Osteoblast (primary cell): ENCODE measurements around the gene COL18A1. TPM values are rescaled to one million over a fixed set of nuclear protein-coding genes. Genes with fewer than 3 reads are reported as not detected.

Experiments
- DNase-seq: peaks from one replicate; pipeline ENCODE4 v3.0.0; 2011; ENCODE audit warnings: low spot score, mixed read lengths; ENCODE audit not compliant: insufficient read length; ENCODE audit errors: missing footprints
- H2AFZ ChIP-seq: 2 replicates; pipeline ENCODE4 v1.6.0; 2011; ENCODE audit warnings: mild to moderate bottlenecking, low read length
- H3K27ac ChIP-seq: 2 replicates; pipeline ENCODE4 v1.5.1; 2011; ENCODE audit warnings: mild to moderate bottlenecking, low read depth, low read length, moderate library complexity
- H3K27me3 ChIP-seq: 2 replicates; pipeline ENCODE4 v1.6.0; 2012; ENCODE audit warnings: mild to moderate bottlenecking, control low read depth, inconsistent platforms, low read length, moderate library complexity; ENCODE audit not compliant: insufficient read depth
- H3K36me3 ChIP-seq: 2 replicates; pipeline ENCODE4 v1.5.1; 2011; ENCODE audit warnings: mild to moderate bottlenecking, low read length, control low read depth, moderate library complexity; ENCODE audit not compliant: insufficient read depth
- H3K4me1 ChIP-seq: 2 replicates; pipeline ENCODE4 v1.5.1; 2011; ENCODE audit warnings: mild to moderate bottlenecking, low read length, control low read depth, moderate library complexity; ENCODE audit not compliant: insufficient read depth
- H3K4me2 ChIP-seq: 2 replicates; pipeline ENCODE4 v1.6.0; 2011; ENCODE audit warnings: mild to moderate bottlenecking, low read length; ENCODE audit not compliant: insufficient read depth
- H3K4me3 ChIP-seq: fragments of 200-600 bp; sonication (generic); 3 replicates; pipeline ENCODE4 v1.5.1; 2012; ENCODE audit warnings: mild to moderate bottlenecking, low read length, inconsistent platforms; ENCODE audit not compliant: insufficient read depth
- H3K79me2 ChIP-seq: 2 replicates; pipeline ENCODE4 v1.6.0; 2012; ENCODE audit warnings: mild to moderate bottlenecking, low read length, control low read depth, inconsistent platforms; ENCODE audit not compliant: insufficient read depth
- H3K9me3 ChIP-seq: 2 replicates; pipeline ENCODE4 v1.5.1; 2011; ENCODE audit warnings: low read depth, low read length, control low read depth
- H4K20me1 ChIP-seq: 2 replicates; pipeline ENCODE4 v1.6.0; 2012; ENCODE audit warnings: mild to moderate bottlenecking, low read length, control low read depth; ENCODE audit not compliant: insufficient read depth
- CTCF ChIP-seq: IDR thresholded peaks from 2 replicates; pipeline ENCODE4 v1.5.1; 2011; ENCODE audit warnings: mild to moderate bottlenecking, low read depth, low read length, moderate library complexity; ENCODE audit errors: extremely low read depth
- total RNA-seq: library from RNA; depleted of rRNA; stranded (reverse); fragments of >200 nt; gene quantifications from 2 replicates; pipeline ENCODE4 v1.2.3, GENCODE V29; 2012

COL18A1 gene
- total RNA-seq, 1 donor = 8.3 TPM

DNA sequence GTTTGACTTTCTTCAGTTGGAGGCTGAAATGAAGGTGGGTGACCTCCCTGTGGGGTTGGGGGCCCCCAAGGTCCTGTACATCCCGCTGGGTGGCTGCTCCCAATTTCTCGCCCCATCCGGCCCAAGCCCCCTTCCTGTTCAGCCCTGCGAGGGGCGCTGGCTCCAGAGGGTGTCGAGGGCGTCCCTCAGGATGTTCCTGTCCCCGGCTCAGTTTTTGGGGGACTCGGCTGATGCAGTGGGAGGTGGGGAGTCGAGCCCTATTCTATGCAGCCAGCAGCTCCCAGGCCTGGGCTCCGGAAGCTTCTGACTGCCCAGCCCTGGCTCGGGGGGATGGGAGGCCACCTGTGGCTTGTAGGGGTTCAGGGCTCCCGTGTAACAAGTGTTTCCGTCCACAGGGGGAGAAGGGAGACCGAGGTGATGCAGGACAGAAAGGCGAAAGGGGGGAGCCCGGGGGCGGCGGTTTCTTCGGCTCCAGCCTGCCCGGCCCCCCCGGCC is 99.1 kb downstream of the COL18A1 start:
- H3K4me1 ChIP-seq = no peaks in the 10 kb centered on the region
- H3K27ac ChIP-seq = no peak overlapping the region
- H3K4me2 ChIP-seq = no peak overlapping the region
- H3K27me3 ChIP-seq = no peaks in the 10 kb centered on the region
- no peak for TF ChIP-seq CTCF
- H3K36me3 ChIP-seq = no peaks in the 10 kb centered on the region
- no peak for DNase-seq
- H4K20me1 ChIP-seq = no peaks in the 10 kb centered on the region
- H2AFZ ChIP-seq = no peak overlapping the region
- no peaks in the 10 kb centered on the region for H3K79me2 ChIP-seq
- no peak overlapping the region for H3K4me3 ChIP-seq
- no peaks in the 10 kb centered on the region for H3K9me3 ChIP-seq

GRCh38 chr21:45504516-45505415 is 99.8 kb downstream of the COL18A1 start:
- no peaks in the 10 kb centered on the region for H3K9me3 ChIP-seq
- DNase-seq = no peak
- no peaks in the 10 kb centered on the region for H3K36me3 ChIP-seq

DNA sequence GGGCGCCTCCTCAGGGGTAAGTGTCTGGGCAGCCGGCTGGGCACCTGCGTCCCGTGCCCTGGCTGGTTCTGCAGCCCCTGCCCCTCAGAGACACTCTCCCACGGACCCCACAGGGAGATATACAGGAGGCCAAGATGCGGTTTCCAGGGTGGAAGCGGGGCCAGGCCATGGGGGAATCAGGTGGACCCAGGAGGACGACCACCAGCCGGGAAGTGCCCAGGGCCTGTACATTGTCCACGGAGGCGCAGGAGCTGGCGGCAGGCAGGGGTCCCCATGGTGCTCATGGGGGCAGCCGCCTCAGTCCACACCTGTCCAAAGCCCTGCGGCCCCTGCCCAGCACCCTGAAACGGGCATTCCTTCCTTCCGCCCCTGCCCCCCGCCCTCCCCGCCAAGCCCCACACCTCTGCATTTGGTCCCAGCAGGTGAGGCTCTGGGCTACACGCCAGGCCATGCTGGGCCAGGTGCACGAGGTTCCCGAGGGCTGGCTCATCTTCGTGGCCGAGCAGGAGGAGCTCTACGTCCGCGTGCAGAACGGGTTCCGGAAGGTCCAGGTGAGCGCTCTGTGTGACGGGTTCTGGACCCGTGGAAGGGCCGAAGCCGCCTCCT is 100.6 kb downstream of the COL18A1 start:
- Histone ChIP-seq H3K9me3 (no peaks in the 10 kb centered on the region), H3K27me3 (no peaks in the 10 kb centered on the region), H3K4me1 (no peaks in the 10 kb centered on the region), H3K79me2 (no peaks in the 10 kb centered on the region), H2AFZ (no peak overlapping the region), H3K4me3 (no peak overlapping the region), H3K4me2 (no peak overlapping the region), H4K20me1 (no peaks in the 10 kb centered on the region), H3K36me3 (no peaks in the 10 kb centered on the region), H3K27ac (no peak overlapping the region)
- TF ChIP-seq CTCF = no peak
- DNase-seq = no peak

More at GRCh38 chr21:45504516-45505415, 99.8 kb downstream of the COL18A1 start:
- Histone ChIP-seq H3K4me3 (no peak overlapping the region), H3K4me2 (no peak overlapping the region), H3K27me3 (no peaks in the 10 kb centered on the region), H4K20me1 (no peaks in the 10 kb centered on the region), H2AFZ (no peak overlapping the region), H3K79me2 (no peaks in the 10 kb centered on the region), H3K27ac (no peak overlapping the region), H3K4me1 (no peaks in the 10 kb centered on the region)
- TF ChIP-seq CTCF = no peak

- no peak overlapping the region for H3K4me3 ChIP-seq
- H3K9me3 ChIP-seq = no peaks in the 10 kb centered on the region
- no peaks in the 10 kb centered on the region for H3K4me1 ChIP-seq
- no peaks in the 10 kb centered on the region for H4K20me1 ChIP-seq
- TF ChIP-seq CTCF = no peak
- no peak for DNase-seq
- no peaks in the 10 kb centered on the region for H3K36me3 ChIP-seq
- no peak overlapping the region for H3K4me2 ChIP-seq
- no peak overlapping the region for H3K27ac ChIP-seq
- H2AFZ ChIP-seq = no peak overlapping the region
- H3K27me3 ChIP-seq = no peaks in the 10 kb centered on the region
- H3K79me2 ChIP-seq = no peaks in the 10 kb centered on the region
Observed at GRCh38 chr21:45506241-45506817, 101.4 kb downstream of the COL18A1 start.
